Gastrocnemius medialis (tissue), 4 donors: ENCODE results near the gene OR52E8.

Source experiments
- CTCF ChIP-seq, 5 experiments: fragments of 450-650 bp in 3 of 5; fragments of 200-600 bp in 2 of 5; sonication (generic) in 2 of 5; IDR thresholded peaks in 4 of 5; conservative IDR thresholded peaks in 1 of 5; 1 replicate in 4 of 5; 2 replicates in 1 of 5; pipeline ENCODE4 v1.5.1; 2016 to 2019; ENCODE audit warnings: antibody characterized with exemption in 5 of 5, mild to moderate bottlenecking in 3 of 5, moderate library complexity in 3 of 5
- POLR2A ChIP-seq, 2 donors: fragments of 450-650 bp; IDR thresholded peaks; one replicate each; pipeline ENCODE4 v1.6.1; 2017; ENCODE audit warnings: antibody characterized with exemption in 2 of 2, mild to moderate bottlenecking in 2 of 2, moderate library complexity in 2 of 2

- TF ChIP-seq POLR2A (IDR thresholded peaks at IDR 0.05) (no peak), CTCF (IDR thresholded peaks at IDR 0.05 in 4 of 5, conservative IDR thresholded peaks at IDR 0.05 in 1 of 5) (no peak)
These were observed 47.3 kb downstream of the OR52E8 start for GRCh38 chr11:5809905-5810795.
